GM19239 (cell line): ENCODE measurements around the gene ADISSP.

ENCODE experiments used
- DNase-seq: peaks from one replicate; pipeline ENCODE4 v3.0.0; 2011; ENCODE audit warnings: low spot score; ENCODE audit not compliant: insufficient read length
- FAIRE-seq: peaks from 2 replicates; lab custom pipeline; 2011; peaks lifted over from hg19 to GRCh38; lab: Jason Lieb, UNC

ADISSP gene

DNA sequence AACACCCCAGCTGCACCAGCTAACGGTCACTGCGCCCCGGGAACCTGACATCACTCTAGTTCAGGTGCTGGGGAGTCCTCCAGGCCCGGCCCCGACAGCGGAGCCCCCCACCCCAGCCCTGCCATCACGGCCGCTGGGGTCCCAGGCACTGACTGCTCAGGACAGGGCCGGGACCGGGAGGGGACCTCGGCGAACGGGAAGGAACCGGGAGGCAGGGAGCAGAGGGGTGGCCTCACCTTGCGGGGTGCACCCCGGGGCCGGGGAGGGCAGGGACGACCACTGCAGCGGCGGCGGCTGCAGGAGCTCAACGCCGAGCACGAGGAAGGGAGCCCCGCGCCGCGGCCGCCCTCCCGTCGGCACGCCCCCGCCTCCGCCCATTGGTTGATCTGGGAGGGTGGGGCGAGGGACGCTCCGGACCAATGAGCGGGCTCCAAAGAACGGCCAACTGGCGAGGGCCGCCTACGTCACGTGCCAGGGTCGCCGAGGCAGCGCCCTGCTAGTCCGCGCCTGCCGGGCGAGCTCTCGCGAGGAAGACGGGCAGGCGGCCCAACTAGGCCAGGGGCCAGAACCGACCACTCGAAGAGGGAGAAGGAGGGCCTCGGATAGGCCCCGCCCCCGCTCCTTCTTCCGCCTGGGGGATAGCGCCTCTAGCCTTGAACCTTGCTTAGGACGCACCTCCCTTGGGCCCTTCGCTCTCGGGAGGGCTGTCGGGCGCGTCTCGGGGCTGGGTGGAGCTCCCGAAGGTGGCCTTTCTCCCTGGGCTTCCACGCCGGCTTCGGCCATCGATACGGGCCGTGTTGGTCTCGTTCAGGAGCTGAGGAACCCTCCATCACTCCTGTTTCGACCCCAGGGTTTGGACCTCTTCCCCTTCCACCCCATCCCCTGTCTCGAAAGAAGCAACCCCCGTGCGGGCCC lies at the start of gene ADISSP:
Gene ADISSP, minus strand, starts transcription at position 327 of the 915 bp plus-strand sequence. CDS start 7,653 bp downstream, outside the sequence.
- peak; percentile 98 for DNase-seq
- FAIRE-seq, result peak; percentile 98

DNA sequence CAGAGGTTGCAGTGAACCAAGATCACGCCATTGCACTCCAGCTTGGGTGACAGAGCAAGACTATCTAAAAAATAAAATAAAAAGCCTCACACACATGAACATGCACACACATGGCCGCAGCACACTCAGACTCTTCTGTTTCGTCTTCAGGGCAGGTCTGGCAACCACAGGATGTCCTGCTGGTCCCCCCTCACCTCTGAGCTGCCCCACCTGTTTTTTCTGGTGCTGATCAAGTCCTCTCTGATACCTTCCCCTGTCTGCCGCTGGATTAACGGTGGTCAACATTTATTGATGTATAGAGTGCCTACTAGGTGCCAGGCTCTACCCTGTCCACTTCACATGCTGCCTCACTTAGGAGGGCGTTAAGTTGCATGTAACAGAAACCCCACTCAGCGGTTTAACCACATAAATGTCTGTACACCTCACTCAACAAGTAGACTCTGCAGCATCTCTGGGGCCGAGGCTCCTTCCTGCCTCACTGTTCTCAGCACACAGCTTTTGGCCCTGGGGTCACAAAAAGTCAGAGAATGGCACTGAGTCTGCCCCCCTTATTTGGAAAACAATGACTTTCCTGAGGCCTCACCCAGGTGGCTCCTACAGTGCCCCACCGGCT lies 48.3 kb upstream of the ADISSP start:
- no peak for FAIRE-seq
- DNase-seq, result no peak

DNA sequence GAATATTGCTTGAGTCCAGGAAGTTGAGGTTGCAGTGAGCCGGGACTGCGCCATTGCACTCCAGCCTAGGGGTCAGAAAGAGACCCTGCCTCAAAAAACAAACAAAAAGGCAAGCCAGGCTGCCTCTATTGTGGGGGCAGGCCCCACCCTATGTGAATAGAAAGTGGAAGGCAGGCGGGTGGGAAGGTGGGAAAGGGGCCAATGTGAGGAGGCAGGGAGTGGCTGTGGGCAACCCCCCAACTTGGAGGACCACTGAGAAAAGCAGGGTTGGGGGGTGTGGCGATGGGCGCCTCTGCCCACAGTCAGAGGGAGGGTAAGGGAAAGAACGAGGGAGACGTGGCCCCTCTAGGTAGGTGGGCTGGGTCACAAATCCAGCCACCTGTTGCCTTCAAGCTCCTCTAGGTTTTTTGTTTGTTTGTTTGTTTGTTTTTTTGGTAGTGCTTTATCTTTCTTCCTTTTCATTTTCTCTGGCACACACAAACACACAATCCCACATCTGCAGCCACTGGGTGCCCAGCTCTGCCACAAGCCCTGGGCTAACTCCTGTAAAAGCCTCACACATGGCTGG lies 47.5 kb upstream of the ADISSP start:
- no peak for FAIRE-seq
- DNase-seq, result no peak

DNA sequence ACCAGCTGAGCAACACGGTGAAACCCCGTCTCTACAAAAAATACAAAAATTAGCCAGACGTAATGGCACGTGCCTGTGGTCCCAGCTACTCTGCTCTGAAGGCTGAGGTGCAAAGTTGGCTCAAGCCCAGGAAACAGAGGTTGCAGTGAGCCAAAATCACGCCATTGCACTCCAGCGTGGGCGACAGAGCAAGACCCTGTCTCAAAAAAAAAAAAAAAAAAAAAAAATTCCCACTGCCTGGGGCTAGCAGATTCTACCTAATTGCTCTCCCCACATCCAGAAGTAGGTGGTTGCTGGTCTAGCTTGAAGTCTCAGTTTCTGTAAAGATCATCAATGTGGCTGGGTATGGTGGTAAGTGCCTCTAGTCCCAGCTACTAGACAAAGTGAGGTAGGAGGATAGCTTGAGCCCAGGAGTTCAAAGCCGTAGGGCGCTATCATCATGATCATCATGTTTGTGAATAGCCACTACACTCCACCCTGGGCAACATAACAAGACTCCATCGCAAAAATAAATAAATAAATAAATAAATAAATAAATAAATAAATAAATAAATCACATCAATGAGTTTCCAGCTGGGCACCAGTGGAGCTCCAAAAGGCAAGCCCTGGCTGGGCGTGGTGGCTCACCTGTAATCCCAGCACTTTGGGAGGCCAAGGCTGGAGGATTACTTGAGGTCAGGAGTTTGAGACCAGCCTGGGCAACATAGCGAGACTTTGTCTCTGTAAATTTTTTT lies 46.5 kb upstream of the ADISSP start:
- FAIRE-seq (no peak), DNase-seq (no peak)

DNA sequence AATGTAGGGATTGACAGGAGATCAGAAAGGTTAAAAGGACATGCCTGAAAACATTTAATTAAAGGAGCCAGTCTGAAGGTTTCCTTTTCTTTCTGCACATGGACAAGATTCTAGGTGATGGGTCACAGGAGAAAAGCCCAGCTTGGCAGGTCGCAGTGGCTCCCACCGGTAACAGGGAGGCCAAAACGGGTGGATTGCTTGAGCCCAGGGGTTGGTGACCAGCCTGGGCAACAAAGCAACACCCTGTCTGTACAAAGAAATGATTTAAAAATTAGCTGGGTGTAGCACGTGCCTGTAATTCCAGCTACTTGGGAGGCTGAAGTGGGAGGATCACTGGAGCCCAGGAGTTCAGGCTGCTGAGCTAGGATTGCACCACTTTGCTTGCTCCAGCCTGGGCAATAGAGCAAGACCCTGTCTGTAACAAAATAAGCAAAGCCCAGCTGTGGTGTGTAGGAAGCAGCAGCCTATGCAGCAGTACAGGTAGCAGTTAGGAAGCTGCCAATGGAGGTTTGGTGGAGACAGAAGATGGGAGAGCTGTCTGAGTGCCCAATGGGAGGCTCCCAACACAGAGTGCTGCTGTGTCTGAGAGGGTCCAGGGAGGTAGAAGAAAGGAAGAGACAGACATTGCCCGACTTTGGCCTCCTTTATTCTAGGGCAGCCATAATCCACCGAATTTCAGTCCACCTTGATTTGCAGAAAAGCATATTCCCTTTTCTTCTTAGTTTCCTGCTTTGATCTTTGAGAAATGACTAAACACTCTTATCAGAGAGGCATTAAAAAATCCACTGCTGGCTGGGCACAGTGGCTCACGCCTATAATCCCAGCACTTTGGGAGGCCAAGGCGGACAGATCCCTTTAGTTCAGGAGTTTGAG lies 45.7 kb upstream of the ADISSP start:
- DNase-seq (no peak), FAIRE-seq (no peak)

DNA sequence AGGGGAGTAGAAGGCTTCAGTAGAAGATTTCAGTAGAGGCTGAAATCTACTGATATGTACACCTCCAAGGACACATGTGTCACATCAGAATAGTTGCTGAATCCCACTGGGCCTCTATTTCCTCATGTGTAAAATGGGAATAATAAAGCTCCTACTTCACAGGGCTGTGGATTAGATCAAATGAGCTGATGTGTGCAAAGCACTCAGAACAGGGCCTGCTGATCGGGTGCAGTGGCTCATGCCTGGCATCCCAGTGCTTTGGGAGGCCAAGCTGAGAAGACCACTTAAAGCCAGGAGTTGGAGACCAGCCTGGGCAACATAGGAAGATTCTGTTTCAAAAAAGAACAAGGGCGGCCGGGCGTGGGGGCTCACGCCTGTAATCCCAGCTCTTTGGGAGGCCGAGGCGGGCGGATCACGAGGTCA lies 44.7 kb upstream of the ADISSP start:
- no peak for FAIRE-seq
- no peak for DNase-seq

DNA sequence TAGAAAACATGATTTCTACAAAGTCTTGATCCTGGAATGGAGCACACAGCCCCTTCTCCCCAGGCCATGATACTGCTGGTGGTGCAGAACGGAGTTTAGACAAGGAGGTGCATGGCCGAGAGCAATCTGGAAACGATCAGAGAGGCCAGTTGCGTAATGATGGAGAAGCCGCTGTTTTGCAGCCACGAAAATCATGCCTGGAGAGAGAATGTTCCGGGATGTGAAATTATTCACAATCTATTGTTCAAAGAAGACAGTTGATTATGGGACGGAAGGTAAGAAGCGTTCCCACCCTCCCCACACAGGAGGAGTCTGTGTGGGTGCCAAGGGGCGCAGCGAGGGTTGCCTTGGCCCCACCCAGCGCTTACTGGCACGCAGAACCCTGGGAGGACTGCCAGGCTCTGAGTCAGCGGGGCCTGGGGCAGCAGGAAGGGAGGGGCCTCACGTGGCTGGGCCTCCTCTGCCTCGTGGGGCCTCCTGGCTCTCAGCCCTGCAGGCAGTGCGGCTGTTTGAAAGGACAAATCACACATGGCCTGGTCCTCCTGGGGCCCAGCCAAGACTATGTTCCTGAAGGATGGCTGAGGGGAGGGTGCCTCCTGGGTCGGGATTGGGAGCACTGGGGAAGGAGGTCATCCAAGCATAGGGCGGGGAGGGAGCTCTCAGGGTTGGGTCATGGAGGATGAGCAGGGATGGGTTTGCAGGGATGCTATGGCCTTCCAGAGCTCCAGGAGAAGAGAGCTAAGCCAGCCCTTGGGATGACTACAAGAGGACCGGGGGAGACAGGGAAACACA lies 44.1 kb upstream of the ADISSP start:
- DNase-seq, result no peak
- FAIRE-seq, result no peak

DNA sequence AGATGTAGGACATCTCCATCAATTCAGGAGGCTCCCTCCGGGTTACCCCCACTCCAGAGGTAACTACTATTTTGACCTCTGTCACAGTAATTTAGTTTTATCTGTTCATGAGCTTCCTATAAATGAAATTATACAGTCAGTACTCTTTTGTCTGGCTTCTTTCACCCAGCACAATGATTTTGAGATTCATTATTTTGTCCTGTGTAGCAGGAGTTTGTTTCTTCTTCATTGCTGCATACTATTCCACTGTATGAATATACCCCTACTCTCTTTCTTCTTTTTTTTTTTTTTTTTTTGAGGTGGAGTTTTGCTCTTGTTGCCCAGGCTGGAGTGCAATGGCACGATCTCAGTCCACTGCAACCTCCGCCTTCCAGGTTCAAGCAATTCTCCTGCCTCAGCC lies 41.0 kb upstream of the ADISSP start:
- FAIRE-seq, result no peak
- no peak for DNase-seq

DNA sequence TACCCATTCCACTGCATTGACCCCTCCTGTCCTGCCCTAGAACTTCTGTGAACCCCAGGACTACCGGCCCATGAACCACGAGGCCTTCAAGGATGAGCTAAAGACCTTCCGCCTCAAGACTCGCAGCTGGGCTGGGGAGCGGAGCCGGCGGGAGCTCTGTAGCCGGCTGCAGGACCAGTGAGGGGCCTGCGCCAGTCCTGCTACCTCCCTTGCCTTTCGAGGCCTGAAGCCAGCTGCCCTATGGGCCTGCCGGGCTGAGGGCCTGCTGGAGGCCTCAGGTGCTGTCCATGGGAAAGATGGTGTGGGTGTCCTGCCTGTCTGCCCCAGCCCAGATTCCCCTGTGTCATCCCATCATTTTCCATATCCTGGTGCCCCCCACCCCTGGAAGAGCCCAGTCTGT lies 37.2 kb upstream of the ADISSP start:
- FAIRE-seq (no peak), DNase-seq (no peak)

DNA sequence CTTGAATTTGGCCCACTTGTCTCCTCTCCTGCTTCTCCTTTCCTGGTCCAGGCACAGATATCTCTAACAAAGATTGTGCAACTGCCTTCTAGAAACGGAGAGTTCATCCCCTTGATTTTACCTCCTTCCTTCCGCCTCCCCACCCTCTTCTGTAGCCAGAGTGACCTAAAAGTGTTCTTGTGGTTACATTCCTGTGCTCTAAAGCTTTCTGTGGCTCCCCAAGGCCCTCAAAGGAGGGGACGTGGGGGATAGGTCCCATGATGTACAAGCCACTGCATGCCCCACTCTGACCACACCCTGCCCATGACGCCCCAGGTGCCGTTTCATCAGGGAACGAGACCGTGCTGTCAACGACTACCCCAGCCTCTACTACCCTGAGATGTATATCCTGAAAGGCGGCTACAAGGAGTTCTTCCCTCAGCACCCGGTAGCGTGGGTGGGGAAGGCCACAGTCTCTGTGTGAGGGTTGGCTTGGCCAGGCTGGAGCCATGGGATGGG lies 36.8 kb upstream of the ADISSP start:
- no peak for DNase-seq

DNA sequence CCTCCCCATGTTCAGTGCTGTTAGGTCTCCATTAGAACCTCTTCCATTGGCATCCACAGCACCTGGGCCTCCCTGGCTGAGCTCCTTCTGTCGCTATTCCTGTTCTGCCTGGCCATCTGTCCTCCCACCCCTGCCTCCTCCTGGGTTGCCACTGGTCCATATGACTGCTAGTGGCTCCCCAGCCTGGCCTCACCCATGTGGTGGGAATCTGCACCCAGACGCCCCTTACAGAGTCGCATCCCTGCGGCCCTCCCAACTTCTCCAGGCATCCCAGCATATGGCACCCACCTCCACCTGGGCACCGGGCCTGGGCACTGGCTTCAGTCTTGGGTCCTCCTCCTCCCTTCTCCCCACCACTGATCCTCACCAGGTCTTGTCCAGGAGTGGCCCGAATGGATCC lies 36.3 kb upstream of the ADISSP start:
- no peak for FAIRE-seq
- no peak for DNase-seq

More for the DNA sequence above, 36.8 kb upstream of the ADISSP start:
- FAIRE-seq, result no peak

DNA sequence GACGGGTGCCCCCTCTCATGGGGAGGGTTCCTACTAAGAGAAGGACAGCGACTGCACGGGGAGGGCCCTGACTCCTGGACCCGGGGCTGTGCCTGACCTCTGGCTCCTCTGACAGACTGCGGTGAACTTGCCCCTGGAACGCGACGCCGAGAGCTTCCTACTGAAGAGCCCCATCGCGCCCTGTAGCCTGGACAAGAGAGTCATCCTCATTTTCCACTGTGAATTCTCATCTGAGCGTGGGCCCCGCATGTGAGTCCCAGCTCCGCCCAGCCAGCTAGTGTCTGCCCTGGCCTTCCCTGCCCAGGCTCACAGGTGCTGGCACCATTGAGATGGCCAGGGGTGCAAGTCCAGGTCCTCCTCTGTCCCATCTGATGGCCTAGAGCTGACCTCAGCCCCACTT lies 35.7 kb upstream of the ADISSP start:
- no peak for FAIRE-seq
- DNase-seq, result no peak

DNA sequence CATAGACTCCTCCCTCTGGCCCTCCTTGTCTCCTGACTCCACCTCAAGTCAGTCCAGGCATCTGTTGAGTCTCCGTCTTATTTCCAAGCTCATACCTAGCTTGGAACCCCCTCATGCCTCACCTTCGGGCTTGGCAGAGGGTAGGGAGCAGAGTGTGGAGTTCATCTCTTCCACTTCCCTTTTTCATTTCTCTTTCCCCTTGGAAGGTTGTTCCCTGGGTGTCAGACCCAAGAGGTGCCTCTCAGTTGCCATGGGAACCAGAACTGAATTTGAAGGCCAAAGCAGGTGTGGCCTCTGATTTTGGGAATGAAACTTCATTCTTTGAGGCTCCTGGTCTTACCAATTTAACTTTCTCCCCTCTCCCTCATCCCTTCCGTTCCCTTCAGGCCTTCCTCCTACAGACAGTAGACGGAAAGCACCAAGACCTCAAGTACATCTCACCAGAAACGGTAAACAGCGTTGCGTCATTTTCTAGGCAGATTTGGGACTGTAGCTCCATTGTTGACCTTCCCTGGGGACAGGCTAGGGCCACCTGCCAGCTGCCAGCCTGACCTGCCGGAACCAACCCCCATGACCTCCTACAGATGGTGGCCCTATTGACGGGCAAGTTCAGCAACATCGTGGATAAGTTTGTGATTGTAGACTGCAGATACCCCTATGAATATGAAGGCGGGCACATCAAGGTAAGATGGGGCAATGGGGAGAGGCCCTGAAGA lies 35.1 kb upstream of the ADISSP start:
- no peak for FAIRE-seq
- no peak for DNase-seq

DNA sequence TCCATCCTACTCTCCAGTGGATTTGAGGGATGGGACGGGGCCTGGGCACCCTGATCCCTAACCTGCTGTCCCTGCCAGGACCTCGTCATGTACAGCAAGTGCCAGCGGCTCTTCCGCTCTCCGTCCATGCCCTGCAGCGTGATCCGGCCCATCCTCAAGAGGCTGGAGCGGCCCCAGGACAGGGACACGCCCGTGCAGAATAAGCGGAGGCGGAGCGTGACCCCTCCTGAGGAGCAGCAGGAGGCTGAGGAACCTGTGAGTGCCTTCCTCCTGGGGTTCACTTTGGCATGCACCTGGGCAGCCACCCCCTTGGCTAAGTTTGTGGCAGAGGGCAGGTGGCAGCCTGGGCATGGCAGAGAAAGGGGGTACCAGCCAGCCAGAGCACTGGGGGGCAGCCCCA lies 34.3 kb upstream of the ADISSP start:
- FAIRE-seq (no peak), DNase-seq (no peak)

DNA sequence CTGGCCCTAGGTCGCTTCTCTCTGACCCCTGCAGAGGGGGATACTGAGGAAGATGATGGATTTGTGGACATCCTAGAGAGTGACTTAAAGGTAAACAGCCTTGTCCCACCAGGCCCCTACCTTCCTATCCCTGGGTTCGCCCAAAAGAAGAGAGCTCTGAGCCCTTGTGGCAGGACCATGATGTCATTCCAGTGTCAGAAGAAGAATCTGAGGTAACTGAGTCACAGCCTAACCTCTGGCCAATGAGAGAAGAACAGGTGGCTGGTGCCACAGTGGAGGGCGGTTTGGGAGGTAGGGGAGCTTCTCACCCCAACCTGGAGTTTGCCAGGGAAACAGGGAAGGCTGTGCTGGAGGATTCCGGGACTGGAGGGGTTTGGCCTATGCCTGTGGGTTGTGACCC lies 33.7 kb upstream of the ADISSP start:
- DNase-seq (no peak), FAIRE-seq (no peak)

DNA sequence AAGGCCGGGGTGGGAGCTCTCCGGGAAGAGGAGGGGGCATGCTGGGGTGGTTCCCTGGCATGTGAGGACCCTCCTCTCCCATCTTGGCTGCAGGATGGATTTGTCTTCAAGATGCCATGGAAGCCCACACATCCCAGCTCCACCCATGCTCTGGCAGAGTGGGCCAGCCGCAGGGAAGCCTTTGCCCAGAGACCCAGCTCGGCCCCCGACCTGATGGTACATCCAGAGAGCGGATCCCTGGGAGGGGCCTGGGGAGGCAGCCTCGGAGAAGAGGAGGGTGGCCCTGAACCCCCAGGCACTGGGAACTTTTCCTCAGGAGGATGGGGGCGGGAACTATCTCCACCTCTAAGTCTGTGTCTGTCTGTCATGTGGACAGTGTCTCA lies 33.3 kb upstream of the ADISSP start:
- DNase-seq (no peak), FAIRE-seq (no peak)

DNA sequence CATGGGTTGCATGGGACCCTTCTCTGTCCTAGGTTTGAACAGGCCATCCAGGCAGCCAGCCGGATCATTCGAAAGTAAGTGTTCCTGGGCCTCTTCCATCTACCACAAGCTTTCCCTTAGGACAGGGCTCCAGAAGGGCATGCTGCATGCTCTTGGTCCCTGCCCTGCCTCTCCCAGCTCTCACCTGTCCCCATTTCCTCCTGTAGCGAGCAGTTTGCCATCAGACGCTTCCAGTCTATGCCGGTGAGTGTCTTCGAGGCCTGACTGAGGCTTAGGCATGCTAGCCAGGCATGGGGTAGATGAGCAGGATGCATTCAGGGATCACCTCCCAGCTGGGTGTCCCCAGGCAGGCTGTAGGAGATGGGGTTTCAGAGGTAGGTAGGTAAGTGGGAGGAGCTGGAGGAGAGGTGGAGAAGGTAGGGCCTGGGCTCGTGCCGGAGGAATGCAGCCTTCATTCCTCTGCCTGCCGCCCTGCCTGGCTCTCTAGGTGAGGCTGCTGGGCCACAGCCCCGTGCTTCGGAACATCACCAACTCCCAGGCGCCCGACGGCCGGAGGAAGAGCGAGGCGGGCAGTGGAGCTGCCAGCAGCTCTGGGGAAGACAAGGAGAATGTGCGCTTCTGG lies 32.8 kb upstream of the ADISSP start:
- DNase-seq, result no peak
- FAIRE-seq, result no peak

DNA sequence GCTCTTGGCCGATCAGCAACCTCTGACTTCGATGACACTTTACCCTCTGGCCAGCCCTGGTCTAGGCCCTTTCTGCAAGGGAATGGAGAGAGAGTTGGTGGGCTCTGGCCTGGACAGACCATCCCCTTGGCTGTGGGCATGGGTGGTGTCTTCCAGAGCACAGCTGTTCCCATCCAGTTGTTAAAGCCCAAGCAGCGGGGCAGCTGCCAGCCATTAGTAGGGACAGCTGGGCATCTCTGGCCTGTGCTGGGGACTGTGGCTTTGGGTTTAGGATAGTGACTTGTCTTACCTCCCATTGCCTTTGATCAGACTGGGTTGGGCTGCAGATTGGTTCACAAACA lies 31.3 kb upstream of the ADISSP start:
- FAIRE-seq (peak; percentile 73), DNase-seq (no peak)
